SK-N-SH treated with all-trans-retinoic acid at 6 μM for 48 hours (cell line): ENCODE measurements around the gene HERC2.

Source experiments
- CSDC2 ChIP-seq: fragments of 250-450 bp; sonication (Bioruptor Pico); IDR thresholded peaks from 2 replicates; pipeline ENCODE4 v1.5.0; 2020; ENCODE audit warnings: mild to moderate bottlenecking, moderate library complexity
- ESRRG ChIP-seq: fragments of 250-450 bp; sonication (Bioruptor Pico); IDR thresholded peaks from 2 replicates; pipeline ENCODE4 v1.6.1; 2021; ENCODE audit warnings: mild to moderate bottlenecking
- PATZ1 ChIP-seq: fragments of 250-450 bp; sonication (Bioruptor Pico); IDR thresholded peaks from 2 replicates; pipeline ENCODE4 v1.8.0; 2020; ENCODE audit warnings: mild to moderate bottlenecking, moderate library complexity, borderline replicate concordance
- RARB ChIP-seq: fragments of 250-450 bp; sonication (Bioruptor Pico); IDR thresholded peaks from 2 replicates; pipeline ENCODE4 v1.8.0; 2021; ENCODE audit warnings: mild to moderate bottlenecking, moderate library complexity
- SNAI2 ChIP-seq: fragments of 250-450 bp; sonication (Bioruptor Pico); IDR thresholded peaks from 2 replicates; pipeline ENCODE4 v1.5.0; 2020; ENCODE audit warnings: mild to moderate bottlenecking, moderate library complexity
- TSHZ2 ChIP-seq: fragments of 250-450 bp; sonication (Bioruptor Pico); IDR thresholded peaks from 2 replicates; pipeline ENCODE4 v1.5.0; 2020; ENCODE audit warnings: mild to moderate bottlenecking, moderate library complexity
- ZC3H10 ChIP-seq: fragments of 250-450 bp; sonication (Bioruptor Pico); IDR thresholded peaks from 2 replicates; pipeline ENCODE4 v1.5.1; 2021; ENCODE audit warnings: mild to moderate bottlenecking, moderate library complexity
- ZFP30 ChIP-seq: fragments of 450-650 bp; formaldehyde crosslinking; IDR thresholded peaks from 2 replicates; pipeline ENCODE4 v1.5.0; 2022; ENCODE audit warnings: mild to moderate bottlenecking, moderate library complexity
- TF ChIP-seq, protein P1 (sequence below): fragments of 250-450 bp; sonication (Bioruptor Pico); IDR thresholded peaks from 2 replicates; pipeline ENCODE4 v1.5.1; 2020; ENCODE audit warnings: low read depth, mild to moderate bottlenecking, moderate library complexity

DNA sequence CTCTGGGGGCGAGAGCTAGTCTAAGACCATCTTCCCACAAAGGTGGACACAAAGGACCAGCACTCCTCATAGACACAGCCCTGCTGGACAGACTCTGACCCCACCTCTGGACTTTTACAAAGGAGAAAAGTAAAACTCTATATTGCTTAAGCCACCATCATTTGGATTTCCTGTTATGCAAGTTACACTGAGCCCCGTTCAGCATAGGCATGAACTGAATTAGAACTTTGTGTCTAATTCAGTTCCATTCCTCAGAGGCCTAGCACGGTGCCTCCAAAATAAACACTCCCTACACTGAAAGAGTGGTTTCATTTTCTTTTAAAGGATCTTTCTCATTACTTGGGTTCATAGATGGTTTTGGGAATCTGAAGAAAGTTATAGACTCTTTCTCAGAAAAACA lies 143.7 kb downstream of the HERC2 start:
- TF ChIP-seq ZFP30 (CRISPR knock-in tag) = no peak
- TF ChIP-seq, protein P1, sequence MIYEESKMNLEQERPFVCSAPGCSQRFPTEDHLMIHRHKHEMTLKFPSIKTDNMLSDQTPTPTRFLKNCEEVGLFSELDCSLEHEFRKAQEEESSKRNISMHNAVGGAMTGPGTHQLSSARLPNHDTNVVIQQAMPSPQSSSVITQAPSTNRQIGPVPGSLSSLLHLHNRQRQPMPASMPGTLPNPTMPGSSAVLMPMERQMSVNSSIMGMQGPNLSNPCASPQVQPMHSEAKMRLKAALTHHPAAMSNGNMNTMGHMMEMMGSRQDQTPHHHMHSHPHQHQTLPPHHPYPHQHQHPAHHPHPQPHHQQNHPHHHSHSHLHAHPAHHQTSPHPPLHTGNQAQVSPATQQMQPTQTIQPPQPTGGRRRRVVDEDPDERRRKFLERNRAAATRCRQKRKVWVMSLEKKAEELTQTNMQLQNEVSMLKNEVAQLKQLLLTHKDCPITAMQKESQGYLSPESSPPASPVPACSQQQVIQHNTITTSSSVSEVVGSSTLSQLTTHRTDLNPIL (CRISPR knock-in tag) = no peak
- TF ChIP-seq CSDC2 (CRISPR knock-in tag) = no peak
- no peak for TF ChIP-seq TSHZ2
- no peak for TF ChIP-seq ZC3H10
- TF ChIP-seq SNAI2 = no peak
- TF ChIP-seq ESRRG = no peak
- TF ChIP-seq PATZ1 (CRISPR knock-in tag) = no peak
- no peak for TF ChIP-seq RARB
